Measurements from ENCODE around the gene KLF9.
"Not testable (repeated sequence)": the region's sequence is repeated elsewhere in the genome, so short reads cannot be mapped to it uniquely, and the experiment has no call there.

KLF9 gene

DNA sequence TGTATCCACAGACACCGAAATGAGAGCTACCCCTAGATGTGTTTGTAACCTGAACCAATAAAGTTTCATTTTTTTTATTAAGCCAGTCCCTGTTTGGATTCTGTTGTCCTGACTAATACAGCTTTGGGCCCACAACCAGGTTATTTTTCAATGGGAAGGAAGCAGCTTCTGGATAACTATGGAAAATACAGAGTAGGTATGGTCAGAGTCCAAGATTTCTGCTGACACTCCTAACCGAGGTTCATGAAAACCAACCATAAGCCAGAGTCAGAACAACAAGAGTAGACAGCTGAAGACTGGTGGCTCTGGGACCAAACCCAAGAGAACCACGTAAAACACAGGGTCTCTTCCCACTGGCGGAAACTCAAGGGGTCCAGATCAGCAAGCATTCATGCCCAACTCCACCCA lies 10.8 kb downstream of the KLF9 start:
- no peak for DNase-seq (ENCODE audit: low read depth)

DNA sequence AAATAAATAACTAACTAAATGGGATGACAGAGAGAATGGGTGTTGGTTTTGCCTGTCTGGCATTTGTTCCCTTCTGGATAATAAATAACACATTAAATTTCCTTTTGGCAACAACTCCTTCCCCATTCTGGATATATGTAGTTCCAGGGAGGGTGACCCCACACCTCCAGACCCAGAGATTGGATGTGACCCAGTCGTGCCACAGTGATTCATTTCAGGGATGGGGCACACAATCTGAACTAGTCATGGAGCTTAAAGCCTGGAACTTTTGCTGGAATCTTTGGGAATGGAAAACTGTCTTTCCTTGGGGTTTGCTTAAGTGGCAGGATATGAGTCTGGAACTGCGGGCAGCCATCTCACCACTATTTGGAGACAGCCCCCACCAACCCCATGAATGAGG lies 11.3 kb downstream of the KLF9 start:
- no peak for DNase-seq (ENCODE audit: low read depth)

DNA sequence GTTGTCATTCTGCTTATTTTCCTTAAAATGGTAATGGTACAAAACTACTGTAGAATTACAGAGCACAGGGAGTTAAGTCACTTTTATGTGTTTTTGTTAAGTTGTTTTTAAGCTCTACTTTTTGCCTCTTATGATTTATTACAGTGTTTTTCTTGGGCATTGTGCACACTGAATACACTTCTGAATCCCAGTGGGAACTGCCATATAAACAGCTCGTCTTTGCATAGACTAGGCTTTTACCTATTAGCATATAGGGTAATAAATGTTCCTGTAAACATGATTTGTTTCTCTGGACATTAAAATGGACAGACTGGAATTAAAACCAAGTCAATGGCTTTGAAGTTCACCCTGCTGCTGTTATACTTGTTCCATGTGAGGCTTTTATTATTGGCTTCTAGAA lies 12.2 kb downstream of the KLF9 start:
- DNase-seq (ENCODE audit: low read depth): no peak

GRCh38 chr9:70401241-70401640 lies 13.2 kb downstream of the KLF9 start:
- not testable (repeated sequence) for DNase-seq (ENCODE audit: low read depth)

GRCh38 chr9:70400107-70400892 lies 14.2 kb downstream of the KLF9 start:
- no peak for DNase-seq (ENCODE audit: low read depth)

DNA sequence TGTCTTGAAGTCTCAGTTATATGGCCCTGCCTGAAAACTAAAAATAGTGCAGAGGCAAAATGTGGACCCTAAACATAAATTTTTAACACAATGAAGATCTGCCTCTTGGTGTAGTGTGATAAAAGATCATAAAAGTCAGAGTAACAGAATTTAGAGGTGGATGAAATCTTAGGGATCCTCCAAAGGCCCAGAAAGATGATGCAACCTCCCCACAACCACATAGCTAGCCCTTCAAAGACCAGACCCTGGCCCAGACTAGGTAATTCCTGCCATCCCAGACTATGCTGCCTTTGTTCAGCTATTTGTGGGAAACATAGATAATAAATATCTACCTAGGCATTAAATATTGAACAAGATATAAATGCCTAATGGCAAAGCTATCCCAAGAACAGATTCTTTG lies 15.3 kb downstream of the KLF9 start:
- DNase-seq (ENCODE audit: low read depth): no peak

DNA sequence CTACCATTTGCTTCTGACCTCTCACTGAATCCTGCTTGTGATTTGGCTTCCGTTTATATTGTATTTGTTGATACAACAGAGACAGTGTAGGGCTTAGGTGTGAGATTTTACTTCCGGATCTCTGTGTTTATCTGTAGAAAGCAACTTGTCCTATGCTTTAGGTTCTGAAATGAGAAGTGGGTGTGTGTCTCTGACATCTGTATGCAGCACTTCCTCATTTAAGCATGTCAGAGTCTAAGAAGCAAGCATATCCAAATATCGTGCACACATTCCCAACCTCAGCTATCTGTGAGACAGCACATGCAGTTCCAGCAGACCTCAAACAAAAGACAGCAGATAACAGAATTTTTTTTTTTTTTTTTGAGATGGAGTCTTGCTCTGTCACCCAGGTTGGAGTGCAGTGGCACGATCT lies 16.3 kb downstream of the KLF9 start:
- DNase-seq (ENCODE audit: low read depth): no peak

DNA sequence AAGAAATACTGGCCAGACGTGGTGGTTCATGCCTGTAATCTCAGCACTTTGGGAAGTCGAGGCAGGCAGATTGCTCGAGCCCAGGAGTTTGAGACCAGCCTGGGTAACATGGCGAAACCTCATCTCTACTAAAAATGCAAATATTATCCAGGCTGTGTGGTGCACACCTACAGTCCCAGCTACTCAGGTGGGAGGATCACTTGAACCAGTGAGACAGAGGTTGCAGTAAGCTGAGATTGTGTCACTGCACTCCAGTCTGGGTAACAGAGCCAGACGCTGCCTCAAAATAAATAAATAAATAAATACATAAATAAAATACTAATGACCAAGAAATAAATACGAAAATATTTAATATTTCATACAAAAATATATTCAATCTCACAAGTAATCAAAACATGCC lies 18.8 kb downstream of the KLF9 start:
- no peak for DNase-seq (ENCODE audit: low read depth)

DNA sequence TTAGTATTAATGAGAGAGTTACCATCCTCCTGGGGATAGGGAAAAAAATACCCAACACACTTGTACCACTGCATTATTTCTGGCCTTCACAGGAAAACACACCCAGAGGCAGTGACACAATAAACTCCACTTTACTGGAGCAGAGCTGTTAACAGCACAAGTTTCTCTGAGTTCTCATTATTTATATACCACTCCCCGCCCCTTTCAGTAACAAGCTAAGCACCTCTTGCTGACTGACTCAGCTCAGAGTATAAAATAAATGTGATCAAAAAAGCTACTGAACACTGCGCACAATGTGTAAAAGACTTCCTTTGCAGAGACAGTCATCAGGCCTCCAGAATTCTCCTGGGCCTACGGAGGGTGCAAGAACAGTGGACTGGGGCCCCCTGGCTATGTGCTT lies 21.6 kb downstream of the KLF9 start:
- no peak for DNase-seq (ENCODE audit: low read depth)

GRCh38 chr9:70392189-70392588 lies 22.3 kb downstream of the KLF9 start:
- DNase-seq (ENCODE audit: low read depth): no peak

- DNase-seq (ENCODE audit: low read depth): no peak
These were observed 23.5 kb downstream of the KLF9 start for GRCh38 chr9:70390933-70391341.

- no peak for DNase-seq (ENCODE audit: low read depth)
These were observed 24.7 kb downstream of the KLF9 start for GRCh38 chr9:70389621-70390266.

DNA sequence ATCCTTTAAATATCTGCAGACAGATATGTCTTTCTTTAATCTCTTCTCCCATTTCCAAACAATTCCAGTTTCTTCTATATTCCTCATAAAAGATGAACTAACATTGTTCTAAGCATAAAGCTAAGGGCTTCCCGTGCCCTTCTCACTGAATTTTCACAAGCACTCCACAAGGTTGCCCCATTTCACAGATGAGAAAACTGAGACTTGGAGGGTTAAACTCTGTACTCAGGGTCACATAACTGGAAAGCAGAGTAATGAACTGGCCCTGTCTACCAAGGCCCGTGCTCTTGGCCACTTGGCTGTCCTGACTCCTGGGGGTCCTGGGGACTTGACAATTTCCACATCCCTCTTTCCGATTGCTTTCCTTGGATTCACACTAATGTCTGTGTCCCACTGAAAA lies 25.3 kb downstream of the KLF9 start:
- DNase-seq (ENCODE audit: low read depth): no peak

DNA sequence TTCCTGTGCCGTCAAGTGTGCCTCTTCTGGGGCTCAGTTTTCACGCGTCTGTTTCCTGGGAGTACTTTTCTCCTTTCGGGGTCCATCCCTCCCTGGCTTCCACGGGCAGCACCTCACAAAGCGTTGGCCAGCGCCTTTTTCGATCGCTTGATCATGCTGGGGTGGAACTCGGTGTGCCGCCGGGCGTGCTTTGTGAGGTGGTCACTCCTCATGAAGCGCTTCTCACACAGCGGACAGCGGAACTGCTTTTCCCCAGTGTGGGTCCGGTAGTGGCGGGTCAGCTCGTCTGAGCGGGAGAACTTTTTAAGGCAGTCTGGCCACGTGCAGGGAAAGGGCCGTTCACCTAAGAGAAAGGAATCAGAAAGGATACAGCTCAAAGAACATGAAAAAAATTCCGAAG lies 26.8 kb downstream of the KLF9 start:
- no peak for DNase-seq (ENCODE audit: low read depth)

- no peak for DNase-seq (ENCODE audit: low read depth)
These were observed 29.0 kb downstream of the KLF9 start for GRCh38 chr9:70385426-70385825.

GRCh38 chr9:70382709-70383605 lies 31.5 kb downstream of the KLF9 start:
- DNase-seq (ENCODE audit: low read depth): no peak

- DNase-seq (ENCODE audit: low read depth): no peak
These were observed 32.3 kb downstream of the KLF9 start for GRCh38 chr9:70382046-70382708.

DNA sequence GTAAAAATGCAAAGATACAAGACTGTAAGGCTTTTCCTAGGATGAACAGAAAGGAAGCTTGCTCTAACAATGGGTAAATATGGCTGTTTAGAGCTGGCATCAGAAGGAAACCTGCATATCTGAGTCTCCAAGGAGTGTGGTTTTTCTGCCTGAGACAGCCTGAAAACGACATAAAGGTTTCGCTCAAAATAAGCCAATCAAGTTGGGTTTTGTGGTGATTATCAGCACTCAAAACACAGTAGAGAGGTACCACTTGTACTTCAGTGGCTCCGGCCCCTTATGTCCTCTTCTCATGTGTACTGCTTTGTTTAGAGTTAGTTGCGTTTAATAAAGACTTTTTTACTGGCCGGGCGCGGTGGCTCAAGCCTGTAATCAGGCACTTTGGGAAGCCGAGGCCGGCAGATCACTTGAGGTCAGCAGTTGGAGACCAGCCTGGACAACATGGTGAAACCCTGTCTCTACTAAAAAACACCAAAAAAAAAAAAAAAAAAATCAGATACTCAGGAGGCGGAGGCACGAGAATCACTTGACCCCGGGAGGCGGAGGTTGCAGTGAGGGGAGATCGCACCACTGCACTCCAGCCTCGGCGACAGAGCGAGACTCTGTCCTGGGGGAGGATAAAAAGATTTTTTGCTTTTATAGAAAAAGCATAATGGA lies 39.4 kb downstream of the KLF9 start:
- no peak for DNase-seq (ENCODE audit: low read depth)

GRCh38 chr9:70367305-70367930 lies 47.0 kb downstream of the KLF9 start:
- DNase-seq (ENCODE audit: low read depth): no peak

DNA sequence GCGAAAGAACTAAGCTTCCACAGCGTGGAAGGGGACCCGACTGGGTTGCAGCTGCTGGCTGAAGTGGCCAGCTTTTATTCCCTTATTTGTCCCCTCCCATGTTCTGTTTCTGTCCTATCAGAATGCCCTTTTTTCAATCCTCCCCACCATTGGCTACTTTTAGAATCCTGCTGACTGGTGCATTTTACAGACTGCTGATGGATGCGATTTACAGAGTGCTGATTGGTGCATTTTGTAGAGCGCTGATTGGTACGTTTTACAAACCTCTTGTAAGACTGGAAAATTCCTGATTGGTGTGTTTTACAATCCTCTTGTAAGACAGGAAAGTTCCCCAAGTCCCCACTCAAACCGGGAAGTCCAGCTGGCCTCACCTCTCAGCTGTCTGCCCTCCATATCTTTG lies 50.7 kb downstream of the KLF9 start:
- DNase-seq (ENCODE audit: low read depth): no peak

DNA sequence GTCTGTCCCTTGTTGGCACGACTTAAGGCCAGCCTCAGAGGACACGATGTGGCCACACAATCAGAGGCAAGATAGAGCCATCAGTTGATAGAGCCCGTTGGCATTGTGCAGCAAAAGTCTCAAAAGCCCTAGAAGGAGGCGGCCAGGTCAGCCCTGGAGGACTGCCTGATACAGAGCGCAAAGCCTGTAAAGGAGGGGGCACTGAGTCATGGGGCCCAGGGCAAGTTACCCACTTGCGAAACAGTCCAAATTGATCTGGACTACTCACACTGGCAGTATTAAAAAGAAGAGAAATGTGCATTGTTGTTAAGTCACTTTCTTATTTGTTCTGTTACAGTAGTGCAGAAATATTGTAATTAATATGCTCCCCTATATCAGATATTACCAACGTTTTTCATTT lies 51.5 kb downstream of the KLF9 start:
- DNase-seq (ENCODE audit: low read depth): no peak
